ENCODE results near the gene PRKAG2.

Gene PRKAG2

GRCh38 chr7:151707757-151708156 is 169.2 kb downstream of the PRKAG2 start:
- H3K9me3 ChIP-seq (ENCODE audit: control insufficient read depth, low read length), result no peaks in the 10 kb centered on the region
- H3K27ac ChIP-seq (ENCODE audit: insufficient read depth, low read depth, low read length, poor library complexity, severe bottlenecking), result no peak overlapping the region
- WGBS, 2 experiments, result 92 to 93% methylated on average over 14 of the region's 14 CpGs

GRCh38 chr7:151707105-151707469 is 169.8 kb downstream of the PRKAG2 start:
- H3K4me1 ChIP-seq (ENCODE audit: control insufficient read depth, insufficient read depth, low read length), result peaks cover 4% of the 10 kb centered on the region
- 92 to 94% methylated on average over 8 of the region's 8 CpGs for WGBS, 2 experiments
- H3K27ac ChIP-seq (ENCODE audit: insufficient read depth, low read depth, low read length, poor library complexity, severe bottlenecking), result no peak overlapping the region
- H3K9me3 ChIP-seq (ENCODE audit: control insufficient read depth, low read length), result no peaks in the 10 kb centered on the region
- H3K27me3 ChIP-seq (ENCODE audit: control insufficient read depth, insufficient read depth, low read length, poor library complexity, severe bottlenecking), result no peaks in the 10 kb centered on the region
- H3K4me3 ChIP-seq (ENCODE audit: insufficient read depth, low read depth, low read length), result no peak overlapping the region
- no peaks in the 10 kb centered on the region for H3K36me3 ChIP-seq (ENCODE audit: control insufficient read depth, insufficient read depth, low read length)

More at GRCh38 chr7:151707757-151708156, 169.2 kb downstream of the PRKAG2 start:
- Histone ChIP-seq H3K36me3 (ENCODE audit: control insufficient read depth, insufficient read depth, low read length) (no peaks in the 10 kb centered on the region), H3K4me3 (ENCODE audit: insufficient read depth, low read depth, low read length) (no peak overlapping the region), H3K4me1 (ENCODE audit: control insufficient read depth, insufficient read depth, low read length) (peaks cover 4% of the 10 kb centered on the region), H3K27me3 (ENCODE audit: control insufficient read depth, insufficient read depth, low read length, poor library complexity, severe bottlenecking) (no peaks in the 10 kb centered on the region)

- Histone ChIP-seq H3K27ac (ENCODE audit: insufficient read depth, low read depth, low read length, poor library complexity, severe bottlenecking) (no peak overlapping the region), H3K9me3 (ENCODE audit: control insufficient read depth, low read length) (no peaks in the 10 kb centered on the region), H3K4me1 (ENCODE audit: control insufficient read depth, insufficient read depth, low read length) (peaks cover 4% of the 10 kb centered on the region), H3K4me3 (ENCODE audit: insufficient read depth, low read depth, low read length) (no peak overlapping the region), H3K36me3 (ENCODE audit: control insufficient read depth, insufficient read depth, low read length) (no peaks in the 10 kb centered on the region), H3K27me3 (ENCODE audit: control insufficient read depth, insufficient read depth, low read length, poor library complexity, severe bottlenecking) (no peaks in the 10 kb centered on the region)
- WGBS, 2 experiments, result 92 to 94% methylated on average over 15 of the region's 15 CpGs
These were observed 170.4 kb downstream of the PRKAG2 start for GRCh38 chr7:151706277-151707104.

GRCh38 chr7:151705636-151706276 is 171.2 kb downstream of the PRKAG2 start:
- 44 to 46% methylated on average over 7 of the region's 7 CpGs for WGBS, 2 experiments
- Histone ChIP-seq H3K4me3 (ENCODE audit: insufficient read depth, low read depth, low read length) (no peak overlapping the region), H3K36me3 (ENCODE audit: control insufficient read depth, insufficient read depth, low read length) (no peaks in the 10 kb centered on the region), H3K27ac (ENCODE audit: insufficient read depth, low read depth, low read length, poor library complexity, severe bottlenecking) (no peak overlapping the region), H3K4me1 (ENCODE audit: control insufficient read depth, insufficient read depth, low read length) (peaks cover 4% of the 10 kb centered on the region), H3K9me3 (ENCODE audit: control insufficient read depth, low read length) (no peaks in the 10 kb centered on the region), H3K27me3 (ENCODE audit: control insufficient read depth, insufficient read depth, low read length, poor library complexity, severe bottlenecking) (no peaks in the 10 kb centered on the region)

GRCh38 chr7:151704960-151705635 is 171.8 kb downstream of the PRKAG2 start:
- H3K4me3 ChIP-seq (ENCODE audit: insufficient read depth, low read depth, low read length), result no peak overlapping the region

GRCh38 chr7:151704299-151704959 is 172.5 kb downstream of the PRKAG2 start:
- Histone ChIP-seq H3K27ac (ENCODE audit: insufficient read depth, low read depth, low read length, poor library complexity, severe bottlenecking) (no peak overlapping the region), H3K36me3 (ENCODE audit: control insufficient read depth, insufficient read depth, low read length) (no peaks in the 10 kb centered on the region), H3K4me3 (ENCODE audit: insufficient read depth, low read depth, low read length) (no peak overlapping the region), H3K4me1 (ENCODE audit: control insufficient read depth, insufficient read depth, low read length) (peaks cover 4% of the 10 kb centered on the region), H3K9me3 (ENCODE audit: control insufficient read depth, low read length) (no peaks in the 10 kb centered on the region), H3K27me3 (ENCODE audit: control insufficient read depth, insufficient read depth, low read length, poor library complexity, severe bottlenecking) (no peaks in the 10 kb centered on the region)
- 92 to 93% methylated on average over 12 to 15 of the region's 15 CpGs for WGBS, 2 experiments

More at GRCh38 chr7:151704960-151705635, 171.8 kb downstream of the PRKAG2 start:
- Histone ChIP-seq H3K27ac (ENCODE audit: insufficient read depth, low read depth, low read length, poor library complexity, severe bottlenecking) (no peak overlapping the region), H3K27me3 (ENCODE audit: control insufficient read depth, insufficient read depth, low read length, poor library complexity, severe bottlenecking) (no peaks in the 10 kb centered on the region), H3K36me3 (ENCODE audit: control insufficient read depth, insufficient read depth, low read length) (no peaks in the 10 kb centered on the region), H3K9me3 (ENCODE audit: control insufficient read depth, low read length) (no peaks in the 10 kb centered on the region), H3K4me1 (ENCODE audit: control insufficient read depth, insufficient read depth, low read length) (peaks cover 4% of the 10 kb centered on the region)
- WGBS, 2 experiments, result 52 to 55% methylated on average over 17 of the region's 17 CpGs

GRCh38 chr7:151702961-151703360 is 174.0 kb downstream of the PRKAG2 start:
- no peaks in the 10 kb centered on the region for H3K9me3 ChIP-seq (ENCODE audit: control insufficient read depth, low read length)
- no peak overlapping the region for H3K27ac ChIP-seq (ENCODE audit: insufficient read depth, low read depth, low read length, poor library complexity, severe bottlenecking)
- H3K4me1 ChIP-seq (ENCODE audit: control insufficient read depth, insufficient read depth, low read length), result peaks cover 4% of the 10 kb centered on the region
- H3K4me3 ChIP-seq (ENCODE audit: insufficient read depth, low read depth, low read length), result no peak overlapping the region
- no peaks in the 10 kb centered on the region for H3K36me3 ChIP-seq (ENCODE audit: control insufficient read depth, insufficient read depth, low read length)
- WGBS, 2 experiments, result 92 to 93% methylated on average over 9 of the region's 9 CpGs
- no peaks in the 10 kb centered on the region for H3K27me3 ChIP-seq (ENCODE audit: control insufficient read depth, insufficient read depth, low read length, poor library complexity, severe bottlenecking)

- no peaks in the 10 kb centered on the region for H3K36me3 ChIP-seq (ENCODE audit: control insufficient read depth, insufficient read depth, low read length)
- WGBS, 2 experiments, result 91 to 92% methylated on average over 13 of the region's 13 CpGs
- H3K4me1 ChIP-seq (ENCODE audit: control insufficient read depth, insufficient read depth, low read length), result peaks cover 18% of the 10 kb centered on the region
- H3K27me3 ChIP-seq (ENCODE audit: control insufficient read depth, insufficient read depth, low read length, poor library complexity, severe bottlenecking), result no peaks in the 10 kb centered on the region
- no peak overlapping the region for H3K27ac ChIP-seq (ENCODE audit: insufficient read depth, low read depth, low read length, poor library complexity, severe bottlenecking)
- no peaks in the 10 kb centered on the region for H3K9me3 ChIP-seq (ENCODE audit: control insufficient read depth, low read length)
- no peak overlapping the region for H3K4me3 ChIP-seq (ENCODE audit: insufficient read depth, low read depth, low read length)
These were observed 176.2 kb downstream of the PRKAG2 start for GRCh38 chr7:151700586-151701165.

GRCh38 chr7:151699928-151700319 is 177.0 kb downstream of the PRKAG2 start:
- Histone ChIP-seq H3K27ac (ENCODE audit: insufficient read depth, low read depth, low read length, poor library complexity, severe bottlenecking) (no peak overlapping the region), H3K4me3 (ENCODE audit: insufficient read depth, low read depth, low read length) (no peak overlapping the region), H3K9me3 (ENCODE audit: control insufficient read depth, low read length) (no peaks in the 10 kb centered on the region), H3K36me3 (ENCODE audit: control insufficient read depth, insufficient read depth, low read length) (no peaks in the 10 kb centered on the region), H3K27me3 (ENCODE audit: control insufficient read depth, insufficient read depth, low read length, poor library complexity, severe bottlenecking) (no peaks in the 10 kb centered on the region), H3K4me1 (ENCODE audit: control insufficient read depth, insufficient read depth, low read length) (peaks cover 22% of the 10 kb centered on the region)
- 95 to 96% methylated on average over 10 of the region's 10 CpGs for WGBS, 2 experiments

Measured in ectodermal cell (in vitro differentiated cells).